IPS DF 6.9 (cell line): ENCODE results near the gene CLTCL1.
A peak's percentile ranks its signal among the peaks of the same experiment; 100 is the strongest.
"Not testable (repeated sequence)": the region's sequence is repeated elsewhere in the genome, so short reads cannot be mapped to it uniquely, and the experiment has no call there.

Experiments
- DNase-seq: peaks from one replicate; pipeline ENCODE4 v3.0.0-alpha.2; 2013; ENCODE audit warnings: low read depth, low spot score
- H3K27ac ChIP-seq: one replicate; pipeline ENCODE4 v1.5.1; 2013; ENCODE audit warnings: low read length, control low read depth
- H3K27me3 ChIP-seq: 2 replicates; pipeline ENCODE4 v1.6.1; 2013; ENCODE audit warnings: mild to moderate bottlenecking, low read length; ENCODE audit not compliant: control insufficient read depth, insufficient read depth
- H3K36me3 ChIP-seq: 2 replicates; pipeline ENCODE4 v1.6.1; 2013; ENCODE audit warnings: low read length; ENCODE audit not compliant: control insufficient read depth, insufficient read depth
- H3K4me1 ChIP-seq: 2 replicates; pipeline ENCODE4 v1.6.1; 2013; ENCODE audit warnings: low read length; ENCODE audit not compliant: control insufficient read depth, insufficient read depth
- H3K4me3 ChIP-seq: 2 replicates; pipeline ENCODE4 v1.5.1; 2013; ENCODE audit warnings: mild to moderate bottlenecking, low read length
- H3K9me3 ChIP-seq: 2 replicates; pipeline ENCODE4 v1.6.1; 2013; ENCODE audit warnings: low read length, inconsistent platforms; ENCODE audit not compliant: control insufficient read depth, insufficient read depth
- WGBS: extraction: QIAGEN DNeasy Blood & Tissue Kit; methylation state at CpG from one replicate; pipeline ENCODE4 v1.1.7; 2013; ENCODE audit warnings: mixed read lengths, missing lambda C conversion rate; ENCODE audit not compliant: insufficient read length, insufficient coverage; 5-methylcytosine and 5-hydroxymethylcytosine counted together

CLTCL1 gene

DNA sequence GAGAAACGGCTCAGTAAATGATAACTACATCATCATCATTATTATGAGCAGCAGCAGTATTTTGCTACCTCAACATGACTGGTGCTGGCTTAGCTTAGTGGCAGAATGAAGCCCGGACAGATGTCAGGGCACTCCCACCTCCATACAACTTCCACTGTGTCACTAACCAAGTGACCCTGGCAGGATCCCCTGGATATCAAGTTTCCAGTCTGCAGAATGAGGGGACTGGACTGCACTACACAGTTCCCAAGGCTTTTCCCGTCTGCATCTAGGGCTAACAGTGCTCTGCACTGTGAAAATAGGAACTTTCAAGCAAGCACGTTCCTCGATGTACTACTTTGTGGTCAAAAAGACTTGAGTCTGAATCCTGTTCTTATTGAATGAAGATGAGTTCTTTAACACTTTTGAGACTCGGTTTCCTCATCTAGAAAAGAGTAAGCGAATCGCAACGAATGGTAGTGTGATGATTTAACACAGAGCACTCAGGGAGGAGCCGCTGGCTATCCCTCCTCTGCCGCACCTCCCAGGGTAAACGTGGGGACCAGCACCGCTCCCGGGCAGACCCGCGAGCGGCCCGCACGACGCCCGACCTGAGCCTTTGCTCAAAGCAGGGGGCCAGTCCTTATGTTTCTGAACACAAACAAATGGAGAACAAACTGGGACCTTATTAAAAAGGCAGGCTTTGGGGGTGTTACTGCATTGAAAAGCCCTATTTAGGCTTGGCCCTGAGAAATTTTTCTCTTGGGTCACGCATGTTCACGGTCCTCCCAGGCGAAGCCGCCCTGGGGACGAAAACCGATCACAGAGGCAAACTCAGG is 910 bp downstream of the CLTCL1 start:
- H3K9me3 ChIP-seq = no peaks in the 10 kb centered on the region
- H3K4me3 ChIP-seq = peak overlapping the region; percentile 71
- no CpG with 5 or more reads among the region's 27 CpGs for WGBS
- peaks cover 10% of the 10 kb centered on the region; the same call in 1 of the 2 replicates for H3K4me1 ChIP-seq
- no peak overlapping the region for H3K27ac ChIP-seq
- no peaks in the 10 kb centered on the region for H3K36me3 ChIP-seq
- DNase-seq = no peak
- no peaks in the 10 kb centered on the region for H3K27me3 ChIP-seq

DNA sequence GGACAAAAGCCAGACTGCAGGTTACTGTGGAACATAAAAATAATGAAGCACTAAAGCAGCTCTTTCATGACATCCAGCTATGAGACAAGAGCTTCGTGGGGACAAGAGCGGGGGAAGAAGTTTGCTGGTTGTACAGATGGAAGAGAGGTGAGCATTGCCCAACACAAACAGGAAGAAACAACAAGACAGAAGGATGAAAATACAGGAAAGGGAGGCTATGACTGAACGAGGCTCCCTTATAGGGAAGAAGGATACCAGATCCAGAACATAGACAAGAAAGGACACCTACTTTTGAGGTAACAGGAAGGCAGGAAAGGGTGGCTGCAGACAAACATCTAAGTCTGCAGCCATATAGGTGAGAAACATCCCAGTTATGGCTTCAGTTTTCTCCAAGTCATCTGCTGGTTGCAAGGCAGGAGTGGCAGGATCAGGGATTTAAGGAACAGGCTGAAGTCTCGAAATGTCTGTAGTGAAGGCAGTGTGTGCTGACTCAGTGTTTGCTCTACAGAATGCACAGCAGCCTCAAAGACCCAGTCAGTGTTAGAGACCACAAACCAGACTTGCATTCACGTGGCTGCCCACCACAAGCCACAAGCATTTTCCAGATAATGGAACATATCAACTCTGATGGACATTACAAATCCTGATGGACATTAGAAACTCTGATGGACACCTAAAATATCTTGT is 1.9 kb downstream of the CLTCL1 start:
- Histone ChIP-seq H3K9me3 (no peaks in the 10 kb centered on the region), H3K4me1 (peaks cover 10% of the 10 kb centered on the region; the same call in 1 of the 2 replicates), H3K27ac (no peak overlapping the region), H3K36me3 (no peaks in the 10 kb centered on the region), H3K4me3 (no peak overlapping the region), H3K27me3 (no peaks in the 10 kb centered on the region)
- no CpG with 5 or more reads among the region's 5 CpGs for WGBS
- no peak for DNase-seq

DNA sequence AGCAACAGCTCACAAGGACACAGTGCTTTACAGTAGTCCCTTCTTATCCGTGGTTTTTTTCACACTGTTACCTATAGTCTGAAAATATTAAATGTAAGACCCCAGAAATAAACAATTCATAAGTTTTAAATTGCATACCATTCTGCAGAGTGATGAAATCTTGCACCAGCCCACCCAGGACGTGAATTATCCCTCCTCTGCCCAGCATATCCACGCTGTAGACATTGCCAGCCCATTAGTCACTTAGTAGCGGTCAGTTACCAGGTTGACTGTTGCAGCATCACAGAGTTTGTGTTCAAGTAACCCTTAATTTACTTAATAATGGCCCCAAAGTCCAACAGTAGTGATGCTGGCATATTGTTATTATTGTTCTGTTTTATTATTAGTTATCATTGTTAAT is 3.6 kb downstream of the CLTCL1 start:
- H3K27me3 ChIP-seq = no peaks in the 10 kb centered on the region
- H3K9me3 ChIP-seq = no peaks in the 10 kb centered on the region
- H3K27ac ChIP-seq = no peak overlapping the region
- no peaks in the 10 kb centered on the region for H3K36me3 ChIP-seq
- H3K4me1 ChIP-seq = peaks cover 10% of the 10 kb centered on the region; the same call in 1 of the 2 replicates
- WGBS = no CpG with 5 or more reads among the region's 4 CpGs
- H3K4me3 ChIP-seq = no peak overlapping the region
- DNase-seq = no peak

DNA sequence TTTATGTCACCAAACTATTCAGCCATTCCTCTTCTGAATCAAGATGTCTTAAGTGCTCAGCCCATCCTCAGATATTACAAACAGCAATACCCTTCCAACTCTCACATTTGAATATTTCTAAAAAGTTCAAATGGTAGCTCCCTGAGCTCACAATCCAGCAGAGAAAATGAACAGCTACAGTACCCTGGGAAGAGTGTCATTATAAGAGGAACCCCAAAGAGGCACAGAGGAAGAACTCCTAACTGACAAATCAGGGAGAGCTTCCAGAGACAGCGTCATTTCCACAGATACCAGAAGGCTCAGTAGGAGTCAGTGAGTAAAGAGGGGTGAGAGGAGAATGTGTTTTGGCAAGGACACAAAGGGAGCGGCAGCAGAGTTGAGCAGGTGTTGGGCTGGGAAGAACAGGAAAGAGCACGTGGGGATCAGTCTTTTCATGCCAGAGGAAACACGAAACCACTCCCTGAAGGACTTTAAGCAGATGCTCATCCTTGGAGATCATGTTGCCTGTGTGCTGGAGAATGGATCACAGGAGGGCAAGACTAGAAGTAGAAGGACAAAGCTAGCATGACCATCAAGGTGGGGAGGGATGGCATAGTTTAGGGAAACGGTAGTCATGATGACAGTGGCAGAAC is 4.3 kb downstream of the CLTCL1 start:
- no peak overlapping the region for H3K27ac ChIP-seq
- no peaks in the 10 kb centered on the region for H3K27me3 ChIP-seq
- H3K4me1 ChIP-seq = peaks cover 7% of the 10 kb centered on the region; the same call in 1 of the 2 replicates
- H3K36me3 ChIP-seq = no peaks in the 10 kb centered on the region
- no CpG with 5 or more reads among the region's 5 CpGs for WGBS
- no peak for DNase-seq
- no peaks in the 10 kb centered on the region for H3K9me3 ChIP-seq
- H3K4me3 ChIP-seq = no peak overlapping the region

DNA sequence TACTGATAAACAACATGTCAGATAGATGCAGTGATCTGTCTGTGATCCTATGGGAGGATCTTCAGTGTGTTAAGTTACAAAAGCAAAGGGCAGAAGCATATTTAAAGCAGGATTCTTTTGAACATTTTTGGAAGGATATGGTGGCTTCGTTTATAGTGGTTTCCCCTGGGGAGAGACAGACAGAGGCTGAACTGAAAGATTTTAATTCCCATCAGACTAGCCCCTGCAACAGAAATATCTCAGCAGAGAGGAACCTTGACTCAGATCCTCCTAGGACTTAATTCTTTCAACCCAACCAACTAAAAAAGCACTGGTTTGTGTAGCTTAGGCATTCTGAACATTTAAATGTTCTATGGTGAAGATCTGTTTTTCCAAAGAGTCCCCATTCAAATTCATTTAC is 5.7 kb downstream of the CLTCL1 start:
- H3K4me1 ChIP-seq = peaks cover 6% of the 10 kb centered on the region; the same call in 1 of the 2 replicates
- H3K27ac ChIP-seq = no peak overlapping the region
- no peak for DNase-seq
- H3K36me3 ChIP-seq = no peaks in the 10 kb centered on the region
- no peak overlapping the region for H3K4me3 ChIP-seq
- no peaks in the 10 kb centered on the region for H3K9me3 ChIP-seq
- no peaks in the 10 kb centered on the region for H3K27me3 ChIP-seq
- no CpG with 5 or more reads among the region's 1 CpG for WGBS

DNA sequence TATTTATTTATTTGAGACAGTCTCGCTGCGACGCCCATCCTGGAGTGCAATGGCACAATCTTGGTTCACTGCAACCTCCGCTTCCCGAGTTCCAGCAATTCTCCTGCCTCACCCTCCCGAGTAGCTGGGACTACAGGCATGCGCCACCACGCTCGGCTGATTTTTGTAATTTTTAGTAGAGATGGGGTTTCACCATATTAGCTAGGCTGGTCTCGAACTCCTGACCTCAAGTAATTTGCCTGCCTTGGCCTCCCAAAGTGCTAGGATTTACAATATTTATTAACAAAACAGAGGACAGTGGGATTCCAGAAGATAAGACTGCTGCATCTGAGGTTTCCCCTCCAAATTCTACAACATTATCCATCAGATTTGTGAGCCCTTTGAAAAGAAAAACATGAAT is 12.4 kb downstream of the CLTCL1 start:
- no CpG with 5 or more reads among the region's 10 CpGs for WGBS
- DNase-seq, H3K27ac ChIP-seq: not testable (repeated sequence)

DNA sequence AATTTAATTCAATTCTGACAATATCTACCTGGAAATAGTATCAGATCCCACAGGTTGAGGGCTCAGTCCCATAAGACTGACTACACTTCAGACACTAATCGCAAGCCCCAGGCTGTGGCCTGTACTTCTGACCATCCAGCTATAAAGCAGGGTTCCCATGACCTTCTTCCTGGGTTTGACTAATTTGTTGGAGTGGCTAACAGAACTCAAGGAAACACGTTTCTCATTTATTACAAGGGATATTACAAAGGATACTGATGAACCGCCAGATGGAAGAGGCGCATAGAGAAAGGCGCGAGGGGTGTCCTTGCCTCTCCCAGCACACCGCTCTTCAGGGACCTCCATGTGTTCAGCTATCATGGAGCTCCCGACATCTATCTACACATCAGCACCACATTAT is 13.7 kb downstream of the CLTCL1 start:
- no CpG with 5 or more reads among the region's 8 CpGs for WGBS

More for the DNA sequence above, 12.4 kb downstream of the CLTCL1 start:
- H3K4me3 ChIP-seq, H3K9me3 ChIP-seq, H3K27me3 ChIP-seq, H3K36me3 ChIP-seq, H3K4me1 ChIP-seq: not testable (repeated sequence)

DNA sequence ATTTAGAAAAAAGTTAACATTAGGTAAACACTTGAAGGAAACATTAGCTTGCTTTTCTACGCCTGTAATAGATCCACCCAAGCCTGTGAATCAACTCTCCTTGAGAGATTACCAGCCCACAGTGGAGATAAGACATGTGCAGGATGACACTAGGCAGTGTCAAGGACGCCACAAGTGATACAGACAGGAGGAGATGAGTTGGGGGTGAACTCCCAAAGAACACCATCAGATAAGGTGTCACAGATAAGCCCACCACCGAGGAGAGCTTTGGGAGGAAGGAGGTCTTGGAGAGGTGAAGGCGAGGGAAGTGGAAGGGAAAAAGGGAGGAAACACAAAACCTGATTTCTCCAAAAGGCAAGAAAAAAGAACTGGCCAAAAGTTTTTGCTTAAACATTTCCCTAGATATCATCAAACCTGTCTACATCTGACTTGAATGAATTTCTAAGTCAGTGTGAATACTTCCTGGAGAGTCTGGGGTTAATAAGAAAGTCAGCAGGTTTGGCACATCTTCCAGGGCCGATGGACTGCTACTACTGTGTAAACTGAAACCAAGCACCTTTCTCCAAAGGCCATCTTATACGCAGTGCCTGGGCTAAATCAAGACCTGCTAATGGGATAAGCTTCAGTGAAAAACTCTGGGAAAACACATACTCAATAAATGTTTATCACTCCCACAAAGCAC is 15.5 kb downstream of the CLTCL1 start:
- no peak overlapping the region for H3K27ac ChIP-seq
- H3K4me3 ChIP-seq = no peak overlapping the region
- no CpG with 5 or more reads among the region's 6 CpGs for WGBS
- no peaks in the 10 kb centered on the region for H3K36me3 ChIP-seq
- DNase-seq = no peak
- H3K4me1 ChIP-seq = no peaks in the 10 kb centered on the region
- no peaks in the 10 kb centered on the region for H3K27me3 ChIP-seq
- H3K9me3 ChIP-seq = no peaks in the 10 kb centered on the region

More for the DNA sequence above, 13.7 kb downstream of the CLTCL1 start:
- no peak for DNase-seq
- Histone ChIP-seq H3K4me3 (no peak overlapping the region), H3K27ac (no peak overlapping the region), H3K27me3 (no peaks in the 10 kb centered on the region), H3K9me3 (no peaks in the 10 kb centered on the region), H3K36me3 (no peaks in the 10 kb centered on the region), H3K4me1 (no peaks in the 10 kb centered on the region)

DNA sequence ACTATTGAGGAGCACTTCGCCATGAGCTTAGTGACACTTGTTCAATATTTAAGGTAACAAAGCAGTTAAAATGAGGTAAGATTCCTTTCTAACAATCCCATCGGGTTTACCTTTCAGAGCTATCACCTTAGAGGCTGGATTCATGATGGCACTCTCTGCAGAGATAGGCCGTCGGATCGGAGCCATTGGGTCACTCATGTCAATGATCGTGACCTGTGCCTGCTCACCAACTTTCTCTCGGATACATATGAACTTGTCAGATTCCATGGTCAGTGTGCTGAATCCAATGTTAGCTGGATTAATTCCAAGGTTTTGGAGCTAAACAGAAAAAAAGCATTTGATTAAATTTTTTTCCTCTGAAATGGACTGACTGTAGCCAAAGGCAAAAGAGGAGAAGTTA is 16.0 kb downstream of the CLTCL1 start:
- WGBS = no CpG with 5 or more reads among the region's 7 CpGs
- no peaks in the 10 kb centered on the region for H3K9me3 ChIP-seq
- no peaks in the 10 kb centered on the region for H3K27me3 ChIP-seq
- H3K36me3 ChIP-seq = no peaks in the 10 kb centered on the region
- H3K27ac ChIP-seq = no peak overlapping the region
- no peak overlapping the region for H3K4me3 ChIP-seq
- DNase-seq = no peak
- no peaks in the 10 kb centered on the region for H3K4me1 ChIP-seq

DNA sequence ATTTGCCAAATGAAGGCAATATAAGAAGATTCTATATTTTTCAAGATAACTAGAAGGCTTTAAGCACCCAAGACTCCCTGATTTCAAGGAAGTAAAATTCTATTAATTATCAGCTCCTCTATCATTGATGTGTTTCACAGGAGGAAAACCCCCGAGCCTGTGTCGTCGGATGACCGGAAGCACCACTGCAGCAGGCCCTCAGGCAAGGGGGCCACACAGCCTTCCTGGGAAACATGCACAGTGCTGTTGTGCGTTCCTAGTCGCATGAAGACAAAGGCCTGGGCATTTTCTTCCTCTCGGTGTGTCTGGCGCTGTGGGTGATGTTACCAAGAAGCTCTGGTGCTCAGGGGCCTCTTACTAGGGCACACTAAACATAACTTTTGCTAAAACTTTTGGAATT is 16.4 kb downstream of the CLTCL1 start:
- Histone ChIP-seq H3K4me1 (no peaks in the 10 kb centered on the region), H3K27ac (no peak overlapping the region), H3K4me3 (no peak overlapping the region), H3K9me3 (no peaks in the 10 kb centered on the region), H3K27me3 (no peaks in the 10 kb centered on the region), H3K36me3 (no peaks in the 10 kb centered on the region)
- WGBS = no CpG with 5 or more reads among the region's 8 CpGs
- DNase-seq = no peak
